Upper lobe of right lung (tissue), 1 donor: ENCODE measurements around the gene TMED3. TPM values are rescaled to one million over a fixed set of nuclear protein-coding genes. Genes with fewer than 3 reads are reported as not detected.

ENCODE experiments used
- ATAC-seq: fragments of 200-7000 bp; cut with Tn5 transposase; one replicate; pipeline ENCODE4 v1.9.1; 2020; ENCODE audit warnings: mild to moderate bottlenecking, moderate library complexity
- DNase-seq: peaks from one replicate; pipeline ENCODE4 v3.0.0-alpha.2; 2020
- H3K27ac ChIP-seq: fragments of 200-600 bp; one replicate; pipeline ENCODE4 v1.8.0; 2022
- H3K27me3 ChIP-seq: fragments of 200-600 bp; one replicate; pipeline ENCODE4 v1.8.0; 2022; ENCODE audit warnings: mild to moderate bottlenecking
- H3K36me3 ChIP-seq: fragments of 200-600 bp; one replicate; pipeline ENCODE4 v1.8.0; 2022
- H3K4me1 ChIP-seq: fragments of 200-600 bp; one replicate; pipeline ENCODE4 v1.8.0; 2022
- H3K4me3 ChIP-seq: fragments of 200-600 bp; one replicate; pipeline ENCODE4 v1.8.0; 2022; ENCODE audit warnings: mild to moderate bottlenecking
- H3K9me3 ChIP-seq: fragments of 200-600 bp; one replicate; pipeline ENCODE4 v1.8.0; 2022
- CTCF ChIP-seq: fragments of 200-600 bp; IDR thresholded peaks from one replicate; pipeline ENCODE4 v1.8.0; 2022; ENCODE audit warnings: antibody characterized with exemption
- intact Hi-C: fragments of 100-400 bp; cut with DNase I; formaldehyde crosslinking; loops from one replicate; pipeline ENCODE4 v1.11.0; 2022
- total RNA-seq: library from RNA; stranded (reverse); fragmentation: NEBNext Ultra II Directional; extraction: Animal tissue kit (Norgen Biotek cat#: 25700); gene quantifications from one replicate; pipeline ENCODE4 v1.2.1, GENCODE V29; 2021
- donor health status: DM: no; HTN: yes; CAD: no; lungs with severe emphysema.

The TMED3 gene
- total RNA-seq, 1 donor from 2014 or later = 45.6 TPM

- intact Hi-C loops = no loop called here
- no peaks in the 10 kb centered on the region for H3K9me3 ChIP-seq
- TF ChIP-seq CTCF = no peak
- no peaks in the 10 kb centered on the region for H3K4me1 ChIP-seq
- H3K27me3 ChIP-seq = no peaks in the 10 kb centered on the region
- ATAC-seq (no peak), DNase-seq (no peak)
- H3K36me3 ChIP-seq = no peaks in the 10 kb centered on the region
- no peak overlapping the region for H3K4me3 ChIP-seq
- H3K27ac ChIP-seq = no peak overlapping the region
Measured at GRCh38 chr15:79371591-79371990, 60.7 kb downstream of the TMED3 start.

DNA sequence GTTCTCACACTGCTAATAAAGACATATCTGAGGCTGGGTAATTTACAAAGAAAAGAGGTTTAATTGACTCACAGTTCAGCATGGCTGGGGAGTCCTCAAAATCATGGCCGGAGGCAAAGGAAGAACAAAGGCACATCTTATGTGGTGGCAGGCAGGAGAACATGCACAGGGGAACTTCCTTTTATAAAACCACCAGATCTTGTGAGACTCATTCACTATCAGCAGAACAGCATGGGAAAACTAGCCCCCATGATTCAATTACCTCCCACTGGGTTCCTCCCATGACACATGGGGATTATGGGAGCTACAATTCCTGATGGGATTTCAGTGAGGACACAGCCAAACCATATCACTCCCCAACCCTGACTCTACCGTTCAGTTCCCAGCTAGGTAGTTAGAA is 61.5 kb downstream of the TMED3 start:
- Histone ChIP-seq H3K27me3 (no peaks in the 10 kb centered on the region), H3K4me3 (no peak overlapping the region), H3K36me3 (no peaks in the 10 kb centered on the region), H3K4me1 (no peaks in the 10 kb centered on the region), H3K27ac (no peak overlapping the region), H3K9me3 (no peaks in the 10 kb centered on the region)
- DNase-seq (no peak), ATAC-seq (no peak)
- intact Hi-C loops = no loop called here
- no peak for TF ChIP-seq CTCF

Other genes starting within 250 kb of the TMED3 start
- gene RASGRF1, start 220.3 kb upstream of the TMED3 start, total RNA-seq = 105 TPM
- gene ANKRD34C, start 28.4 kb upstream of the TMED3 start, total RNA-seq = not detected
- gene MINAR1, start 121.2 kb downstream of the TMED3 start, total RNA-seq = 0.26 TPM